HepG2 (cell line): Measurements from ENCODE around the gene ANKRD31. TPM values are rescaled to one million over a fixed set of nuclear protein-coding genes. Genes with fewer than 3 reads are reported as not detected.

Source experiments
- AKAP8 ChIP-seq: sonication (generic); formaldehyde crosslinking; IDR thresholded peaks from 2 replicates; pipeline ENCODE4 v1.5.1; 2020; ENCODE audit warnings: mild to moderate bottlenecking, missing genetic modification reagents
- ATF3 ChIP-seq: sonication (generic); formaldehyde crosslinking; IDR thresholded peaks from 2 replicates; pipeline ENCODE4 v1.4.0; 2020; ENCODE audit warnings: missing genetic modification reagents
- CENPX ChIP-seq: sonication (generic); formaldehyde crosslinking; IDR thresholded peaks from 2 replicates; pipeline ENCODE4 v1.9.0; 2021; ENCODE audit warnings: mild to moderate bottlenecking, missing genetic modification reagents, moderate library complexity
- KDM2A ChIP-seq: sonication (generic); formaldehyde crosslinking; IDR thresholded peaks from 2 replicates; pipeline ENCODE4 v1.4.0; 2020; ENCODE audit warnings: low read depth, missing genetic modification reagents, borderline replicate concordance
- KLF15 ChIP-seq: sonication (generic); formaldehyde crosslinking; IDR thresholded peaks from 2 replicates; pipeline ENCODE4 v1.8.1; 2023; ENCODE audit warnings: borderline replicate concordance, mild to moderate bottlenecking, inconsistent platforms, missing genetic modification reagents, mixed read lengths
- MEIS2 ChIP-seq: sonication (generic); formaldehyde crosslinking; IDR thresholded peaks from 2 replicates; pipeline ENCODE4 v1.9.0; 2021; ENCODE audit warnings: mild to moderate bottlenecking, missing genetic modification reagents
- NCOA2 ChIP-seq: sonication (generic); formaldehyde crosslinking; IDR thresholded peaks from 2 replicates; pipeline ENCODE4 v1.8.0; 2022; ENCODE audit warnings: inconsistent platforms
- NCOR1 ChIP-seq: fragments of 200-600 bp; sonication (generic); IDR thresholded peaks from 2 replicates; pipeline ENCODE4 v1.7.0; 2017; ENCODE audit warnings: antibody characterized with exemption, low read length, borderline replicate concordance
- PRDM4 ChIP-seq: sonication (generic); formaldehyde crosslinking; IDR thresholded peaks from 2 replicates; pipeline ENCODE4 v1.9.0; 2021; ENCODE audit warnings: missing genetic modification reagents, borderline replicate concordance
- RNF2 ChIP-seq: fragments of 450-650 bp; conservative IDR thresholded peaks from 2 replicates; pipeline ENCODE4 v1.6.1; 2016; ENCODE audit warnings: low read depth
- SALL2 ChIP-seq: sonication (generic); formaldehyde crosslinking; IDR thresholded peaks from 2 replicates; pipeline ENCODE4 v1.8.1; 2023; ENCODE audit warnings: mild to moderate bottlenecking, missing genetic modification reagents, inconsistent platforms
- ZBTB4 ChIP-seq: sonication (generic); formaldehyde crosslinking; IDR thresholded peaks from 2 replicates; pipeline ENCODE4 v1.4.0; 2020; ENCODE audit warnings: missing genetic modification reagents, mild to moderate bottlenecking, borderline replicate concordance
- ZNF124 ChIP-seq: sonication (generic); formaldehyde crosslinking; IDR thresholded peaks from 2 replicates; pipeline ENCODE4 v1.4.0; 2020; ENCODE audit warnings: missing genetic modification reagents
- ZNF160 ChIP-seq: sonication (generic); formaldehyde crosslinking; IDR thresholded peaks from 2 replicates; pipeline ENCODE4 v1.8.0; 2022; ENCODE audit warnings: mild to moderate bottlenecking, inconsistent platforms, missing genetic modification reagents
- ZNF230 ChIP-seq: sonication (generic); formaldehyde crosslinking; IDR thresholded peaks from 2 replicates; pipeline ENCODE4 v1.4.0; 2020; ENCODE audit warnings: mild to moderate bottlenecking, missing genetic modification reagents
- ZNF652 ChIP-seq: IDR thresholded peaks from 2 replicates; pipeline ENCODE4 v1.6.1; 2016; ENCODE audit warnings: low read depth, borderline replicate concordance
- ZNF83 ChIP-seq: sonication (generic); formaldehyde crosslinking; IDR thresholded peaks from 2 replicates; pipeline ENCODE4 v1.4.0; 2020; ENCODE audit warnings: missing genetic modification reagents, mild to moderate bottlenecking, borderline replicate concordance
- polyA plus RNA-seq, 8 experiments: library from polyadenylated mRNA; depleted of rRNA in 3 of 8; stranded (reverse) in 7 of 8; unstranded in 1 of 8; fragments of >200 nt; fragmentation: Illumina TruSeq in 4 of 8; extraction: Trizol in 4 of 8; gene quantifications; 2 replicates each; pipeline versions ENCODE4 v1.2.1 to v1.2.3, GENCODE V29; 2011 to 2016; ENCODE audit warnings: low read depth in 4 of 8, missing spikeins in 1 of 8, mixed read lengths in 1 of 8; ENCODE audit not compliant: insufficient read depth in 1 of 8
- total RNA-seq, 5 experiments: library from RNA; depleted of rRNA; stranded (reverse); fragments of >200 nt; fragmentation: Illumina TruSeq; extraction: Trizol; gene quantifications; 2 replicates each; pipeline ENCODE4 v1.2.3, GENCODE V29; 2016; ENCODE audit warnings: low read depth in 1 of 5
- TF ChIP-seq, protein P1 (sequence below): sonication (generic); formaldehyde crosslinking; IDR thresholded peaks from 2 replicates; pipeline ENCODE4 v1.8.1; 2023; ENCODE audit warnings: mild to moderate bottlenecking, moderate library complexity, missing genetic modification reagents
- TF ChIP-seq, protein P2 (sequence below): sonication (generic); formaldehyde crosslinking; IDR thresholded peaks from 2 replicates; pipeline ENCODE4 v1.8.0; 2022; ENCODE audit warnings: missing genetic modification reagents, mild to moderate bottlenecking, moderate library complexity, borderline replicate concordance

ANKRD31 gene
- total and polyA plus RNA-seq, 2 of the 13 experiments (the other 11 are each of a cell fraction or from before 2014, with no cell fraction given): 0.01 to 0.09 TPM

DNA sequence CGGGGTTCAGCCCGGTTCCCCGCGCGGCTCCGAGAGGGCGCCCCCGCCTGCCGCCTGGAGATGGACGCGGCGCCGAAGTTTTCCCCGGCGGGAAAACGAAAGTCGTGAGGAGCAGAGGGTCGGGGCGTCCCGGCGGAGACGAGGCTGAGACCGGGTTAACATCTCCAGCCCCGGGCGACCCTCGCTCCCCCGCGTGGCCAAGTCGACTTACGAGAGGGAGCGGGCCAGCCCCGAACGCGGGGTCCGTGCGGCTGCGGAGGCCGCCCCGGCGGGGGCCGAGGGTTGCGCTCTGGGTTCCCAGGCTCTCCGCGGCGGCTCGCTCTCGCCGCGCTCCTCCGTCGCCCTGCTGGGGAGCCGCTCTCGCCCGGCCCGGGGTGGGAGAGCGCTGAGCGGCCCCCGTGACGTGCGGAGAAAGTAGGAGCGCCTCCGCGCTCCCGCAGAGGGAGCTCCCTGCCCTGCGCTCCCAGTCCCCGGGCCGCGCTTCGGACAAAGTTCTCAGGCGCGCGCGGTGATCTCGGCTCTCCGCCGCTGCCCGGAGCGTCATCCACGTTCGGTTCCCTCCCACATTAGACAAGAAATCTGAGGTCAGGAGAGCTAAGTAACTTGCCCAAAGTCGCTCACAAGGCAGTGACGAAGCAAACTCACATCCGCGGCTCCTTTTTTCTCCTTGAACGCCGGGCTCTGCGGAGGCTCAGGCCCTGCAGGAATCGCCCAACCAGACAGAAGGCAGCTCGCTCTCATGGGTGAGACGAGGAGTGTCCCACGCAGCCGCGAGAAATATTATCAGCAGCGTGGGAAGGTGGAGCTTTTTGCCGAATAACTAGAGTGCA is 183.2 kb downstream of the ANKRD31 start (continued):
- TF ChIP-seq ZBTB4 (CRISPR knock-in tag) (no peak), ZNF124 (CRISPR knock-in tag) (0 out of 2 replicates have a peak, but pooled peaks have one; percentile 24), NCOR1 (no peak), ZNF652 (no peak), ZNF83 (no peak), MEIS2 (CRISPR knock-in tag) (no peak; the same call in 1 of the 2 replicates), AKAP8 (CRISPR knock-in tag) (no peak), NCOA2 (no peak), KDM2A (peak; percentile 67; the same call in 1 of the 2 replicates), RNF2 (no peak; the same call in 1 of the 2 replicates), KLF15 (CRISPR knock-in tag) (no peak), ATF3 (peak; percentile 44; the same call in 1 of the 2 replicates), CENPX (CRISPR knock-in tag) (no peak), SALL2 (CRISPR knock-in tag) (no peak; the same call in 1 of the 2 replicates), PRDM4 (no peak), ZNF230 (no peak), ZNF160 (CRISPR knock-in tag) (0 out of 2 replicates have a peak, but pooled peaks have one; percentile 3)
- TF ChIP-seq, protein P1, sequence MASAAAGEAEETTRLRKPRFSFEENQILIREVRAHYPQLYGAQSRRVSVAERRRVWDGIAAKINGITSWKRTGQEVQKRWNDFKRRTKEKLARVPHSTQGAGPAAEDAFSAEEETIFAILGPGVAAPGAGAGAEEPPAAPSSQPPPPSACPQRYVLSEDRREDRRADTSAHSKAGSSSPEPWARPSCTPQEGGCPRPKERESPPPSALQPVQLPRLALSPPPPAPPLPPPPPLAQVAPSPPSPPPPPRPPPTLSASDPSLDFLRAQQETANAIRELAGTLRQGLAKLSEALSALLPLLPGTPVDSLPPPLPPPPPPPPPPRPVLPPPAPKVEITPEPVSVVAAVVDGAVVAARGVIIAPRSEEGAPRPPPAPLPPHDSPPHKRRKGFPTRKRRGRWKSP (CRISPR knock-in tag): 0 out of 2 replicates have a peak, but pooled peaks have one; percentile 22
- TF ChIP-seq, protein P2, sequence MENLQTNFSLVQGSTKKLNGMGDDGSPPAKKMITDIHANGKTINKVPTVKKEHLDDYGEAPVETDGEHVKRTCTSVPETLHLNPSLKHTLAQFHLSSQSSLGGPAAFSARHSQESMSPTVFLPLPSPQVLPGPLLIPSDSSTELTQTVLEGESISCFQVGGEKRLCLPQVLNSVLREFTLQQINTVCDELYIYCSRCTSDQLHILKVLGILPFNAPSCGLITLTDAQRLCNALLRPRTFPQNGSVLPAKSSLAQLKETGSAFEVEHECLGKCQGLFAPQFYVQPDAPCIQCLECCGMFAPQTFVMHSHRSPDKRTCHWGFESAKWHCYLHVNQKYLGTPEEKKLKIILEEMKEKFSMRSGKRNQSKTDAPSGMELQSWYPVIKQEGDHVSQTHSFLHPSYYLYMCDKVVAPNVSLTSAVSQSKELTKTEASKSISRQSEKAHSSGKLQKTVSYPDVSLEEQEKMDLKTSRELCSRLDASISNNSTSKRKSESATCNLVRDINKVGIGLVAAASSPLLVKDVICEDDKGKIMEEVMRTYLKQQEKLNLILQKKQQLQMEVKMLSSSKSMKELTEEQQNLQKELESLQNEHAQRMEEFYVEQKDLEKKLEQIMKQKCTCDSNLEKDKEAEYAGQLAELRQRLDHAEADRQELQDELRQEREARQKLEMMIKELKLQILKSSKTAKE (CRISPR knock-in tag): no peak
